DMS153 treated with DMSO at 0.1 percent for 48 hours (cell line): ENCODE data around the gene CD109.
"Not testable (repeated sequence)": the region's sequence is repeated elsewhere in the genome, so short reads cannot be mapped to it uniquely, and the experiment has no call there.

ENCODE experiments used
- DNase-seq: peaks from one replicate; lab custom pipeline; 2025; ENCODE audit not compliant: unreplicated experiment; lab: John Stamatoyannopoulos, UW

CD109 gene

DNA sequence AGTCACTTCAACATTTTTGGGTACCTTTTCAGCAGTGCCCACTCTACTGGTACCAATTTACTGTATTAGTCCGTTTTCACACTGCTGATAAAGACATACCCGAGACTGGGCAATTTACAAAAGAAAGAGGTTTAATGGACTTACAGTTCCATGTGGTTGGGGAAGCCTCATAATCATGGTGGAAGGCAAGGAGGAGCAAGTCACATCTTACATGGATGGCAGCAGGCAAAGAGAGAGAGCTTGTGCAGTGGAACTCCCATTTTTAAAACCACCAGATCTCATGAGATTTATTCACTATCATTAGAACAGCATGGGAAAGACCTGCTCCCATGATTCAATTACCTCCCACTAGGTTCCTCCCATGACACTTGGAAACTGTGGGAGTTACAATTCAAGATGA lies 12.4 kb upstream of the CD109 start:
- DNase-seq, result not testable (repeated sequence)

- no peak for DNase-seq
Measured at GRCh38 chr6:73688351-73688750, 7.7 kb upstream of the CD109 start.

DNA sequence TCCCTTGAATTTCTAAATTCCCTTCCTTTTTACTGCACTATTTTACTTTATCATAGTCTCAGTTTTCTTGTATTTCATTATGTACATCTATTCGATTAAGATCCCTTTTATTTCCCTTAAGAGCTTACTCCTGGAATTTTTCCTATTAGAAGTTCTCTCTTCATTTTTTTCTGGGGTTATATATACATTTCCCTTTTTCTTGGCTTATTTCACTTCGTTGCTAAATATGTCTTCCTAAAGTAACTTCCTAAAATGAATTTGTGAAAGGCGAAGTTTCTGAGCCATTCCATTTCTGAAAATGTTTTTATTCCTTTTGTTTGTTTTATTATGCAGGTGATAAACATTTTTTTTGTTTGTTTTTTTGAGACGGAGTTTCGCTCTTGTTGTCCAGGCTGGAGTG lies 5.9 kb upstream of the CD109 start:
- no peak for DNase-seq

- no peak for DNase-seq
Measured at GRCh38 chr6:73691512-73691911, 4.5 kb upstream of the CD109 start.

DNA sequence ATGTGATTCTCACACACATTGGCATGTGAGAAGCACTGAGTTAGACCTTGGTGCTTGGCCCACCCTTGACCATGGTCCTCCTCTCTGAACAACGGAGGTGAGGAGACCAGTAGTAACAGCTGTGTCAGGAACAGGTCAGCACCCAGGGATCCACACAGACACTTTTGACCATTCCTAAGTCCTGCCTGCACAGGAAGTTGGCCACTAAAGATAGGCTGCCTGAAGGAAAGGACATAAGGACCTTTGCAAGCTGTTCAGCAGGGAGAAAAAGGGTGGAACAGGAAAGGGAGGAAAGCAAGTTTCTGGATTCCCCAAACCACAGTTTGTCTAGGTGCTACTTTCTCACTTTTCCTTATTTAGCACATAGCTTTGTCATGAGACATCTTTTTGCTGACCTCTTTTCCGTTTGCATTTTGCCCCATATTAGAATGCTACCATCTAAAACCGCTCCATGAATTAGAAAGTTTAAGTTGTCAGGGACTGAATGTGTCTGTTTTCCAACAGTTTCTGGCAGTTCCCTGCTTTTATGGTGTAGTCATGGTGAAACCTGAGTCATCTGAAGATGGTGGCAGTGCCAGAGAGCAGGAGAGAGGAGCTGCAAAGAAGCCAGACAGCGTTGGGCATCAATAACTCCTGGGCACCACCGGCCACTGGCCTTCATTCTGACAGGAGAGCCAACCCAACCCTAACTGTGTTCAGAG lies 1.1 kb upstream of the CD109 start:
- DNase-seq, result no peak

- no peak for DNase-seq
Measured at GRCh38 chr6:73696966-73697655, 1.1 kb downstream of the CD109 start.

- no peak for DNase-seq
Measured at GRCh38 chr6:73699676-73700459, 3.9 kb downstream of the CD109 start.

- DNase-seq, result no peak
Measured at GRCh38 chr6:73702444-73702843, 6.4 kb downstream of the CD109 start.

- no peak for DNase-seq
Measured at GRCh38 chr6:73703466-73703865, 7.5 kb downstream of the CD109 start.

DNA sequence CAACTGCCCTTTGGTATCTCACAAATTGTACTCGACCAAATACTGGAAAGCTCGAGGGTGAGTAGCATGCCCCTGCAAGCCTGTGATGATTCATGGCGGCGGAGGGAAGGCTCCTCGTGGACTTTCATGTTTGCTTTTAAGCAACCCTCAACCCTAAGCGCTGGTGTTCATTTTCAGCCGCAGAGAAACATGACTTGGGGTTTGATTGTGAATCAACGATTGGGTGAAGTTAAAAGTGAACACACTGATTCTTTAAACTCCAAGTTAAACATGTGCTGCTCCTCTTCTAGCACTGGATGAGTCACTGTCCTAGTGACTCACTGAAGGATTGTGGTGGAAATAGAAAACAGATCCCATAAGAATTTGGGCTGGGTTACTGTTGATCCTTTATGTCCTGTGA lies 8.3 kb downstream of the CD109 start:
- no peak for DNase-seq

- no peak for DNase-seq
Measured at GRCh38 chr6:73704798-73705197, 8.8 kb downstream of the CD109 start.

DNA sequence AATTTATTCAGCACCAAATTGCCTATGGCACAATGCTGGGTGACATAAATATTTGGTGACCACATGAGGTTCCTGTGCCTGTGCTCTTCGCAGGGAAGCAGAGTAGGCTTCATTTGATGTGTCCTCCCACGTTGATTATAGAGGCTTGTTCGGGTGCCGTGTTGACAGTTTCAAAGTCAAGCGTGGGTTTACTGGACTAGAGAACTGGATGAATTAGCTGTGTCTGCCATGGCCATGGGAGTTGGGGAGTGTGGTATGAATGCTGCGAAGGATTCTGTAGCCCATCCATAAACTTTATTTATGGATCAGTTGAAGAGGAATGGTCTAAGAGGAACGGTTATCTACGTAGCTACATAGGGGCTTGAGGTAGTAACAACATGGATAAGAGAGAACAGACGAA lies 11.0 kb downstream of the CD109 start:
- no peak for DNase-seq

GRCh38 chr6:73710470-73710869 lies 14.5 kb downstream of the CD109 start:
- DNase-seq, result no peak

- DNase-seq, result no peak
Measured at GRCh38 chr6:73710948-73711347, 14.9 kb downstream of the CD109 start.

- no peak for DNase-seq
Measured at GRCh38 chr6:73712535-73713173, 16.7 kb downstream of the CD109 start.

DNA sequence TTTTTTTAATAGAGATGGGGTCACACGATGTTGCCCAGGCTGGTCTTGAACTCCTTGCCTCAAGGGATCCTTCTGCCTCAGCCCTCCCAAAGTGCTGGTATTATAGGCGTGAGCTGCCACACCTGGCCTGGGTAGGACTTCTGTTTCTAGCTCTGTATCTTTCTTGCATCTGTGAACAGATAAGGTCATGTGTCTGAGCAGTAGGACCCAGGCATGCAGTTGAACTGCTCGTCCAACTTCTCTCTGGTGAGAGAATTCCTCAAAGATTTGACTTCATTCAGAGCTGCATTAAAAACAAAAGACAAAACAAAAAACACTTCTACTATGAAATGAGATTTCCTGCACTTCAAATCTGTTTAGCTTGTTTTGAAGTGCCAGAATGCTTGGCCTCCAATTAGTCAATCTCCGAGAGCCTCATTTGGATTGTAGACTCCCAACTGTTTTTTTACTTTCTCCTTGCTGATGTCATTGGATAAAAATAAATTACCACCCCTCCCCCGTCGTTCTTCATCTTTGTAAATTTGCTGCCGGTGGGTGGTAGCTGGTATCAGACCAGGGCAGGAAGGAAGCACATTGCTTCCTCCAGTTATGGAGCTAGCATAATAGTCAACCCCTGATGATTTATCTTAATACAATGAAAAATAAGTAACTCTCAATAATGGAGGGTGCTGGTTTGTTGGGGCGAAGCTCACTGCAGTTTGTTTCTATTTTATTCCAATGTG lies 17.6 kb downstream of the CD109 start:
- DNase-seq, result no peak

DNA sequence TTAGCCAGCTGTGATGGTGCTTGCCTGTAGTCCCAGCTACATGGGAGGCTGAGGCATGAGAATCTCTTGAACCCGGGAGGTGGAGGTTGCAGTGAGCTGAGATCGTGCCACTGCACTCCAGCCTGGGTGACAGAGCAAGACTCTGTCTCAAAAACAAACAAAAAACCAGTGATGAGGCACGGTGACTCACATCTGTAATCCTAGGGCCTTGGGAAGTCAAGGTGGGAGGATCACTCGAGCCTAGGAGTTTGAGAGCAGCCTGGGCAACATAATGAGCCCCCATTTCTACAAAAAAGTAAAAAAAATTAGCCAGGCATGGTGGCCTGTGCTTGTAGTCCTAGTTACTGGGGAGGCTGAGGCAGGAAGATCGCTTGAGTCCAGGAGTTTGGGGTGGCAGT lies 19.1 kb downstream of the CD109 start:
- DNase-seq, result not testable (repeated sequence)

GRCh38 chr6:73719046-73719445 lies 23.0 kb downstream of the CD109 start:
- DNase-seq, result no peak

DNA sequence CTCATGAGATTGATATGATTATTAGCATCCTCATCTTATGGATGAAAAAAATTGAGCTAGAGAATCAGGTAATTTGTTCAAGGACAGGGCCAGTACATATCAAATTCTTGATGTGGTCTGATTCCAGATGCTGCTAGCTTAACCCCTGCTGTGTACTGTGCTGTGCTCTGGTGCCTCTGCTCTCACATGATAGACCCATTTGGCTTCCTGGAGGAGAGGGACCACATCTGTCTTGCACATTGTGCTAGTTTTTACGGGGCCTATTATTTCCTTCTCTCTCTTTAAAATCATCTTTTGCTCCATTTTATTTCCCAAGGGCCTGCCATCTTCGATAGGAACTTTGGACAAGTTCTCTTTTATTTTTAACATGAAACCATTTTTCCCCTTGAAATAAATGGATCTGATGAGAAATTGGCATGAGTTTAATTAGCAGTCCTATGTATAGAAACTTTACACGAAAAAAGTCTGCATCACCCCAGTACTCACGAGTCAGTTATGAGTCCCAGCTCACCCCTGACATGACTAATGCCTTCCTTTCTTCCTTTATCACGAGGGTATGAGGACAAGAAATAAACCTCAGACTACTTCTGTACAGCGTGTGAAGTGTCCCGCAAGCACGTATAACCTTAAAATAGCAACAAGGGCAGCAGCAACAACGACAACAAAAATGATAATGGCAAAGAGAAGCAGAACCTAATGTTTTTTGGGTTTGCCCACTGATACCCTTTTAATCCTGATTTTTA lies 26.5 kb downstream of the CD109 start:
- no peak for DNase-seq

- not testable (repeated sequence) for DNase-seq
Measured at GRCh38 chr6:73723480-73723879, 27.5 kb downstream of the CD109 start.
